Measurements from ENCODE around the gene EGR1. TPM values are rescaled to one million over a fixed set of nuclear protein-coding genes. Genes with fewer than 3 reads are reported as not detected.
A peak's percentile ranks its signal among the peaks of the same experiment; 100 is the strongest.
"Not testable (repeated sequence)": the region's sequence is repeated elsewhere in the genome, so short reads cannot be mapped to it uniquely, and the experiment has no call there.

Gene EGR1
- total RNA-seq, 4 donors from 2014 or later: 12.0 to 37.3 (median 15.6) TPM

DNA sequence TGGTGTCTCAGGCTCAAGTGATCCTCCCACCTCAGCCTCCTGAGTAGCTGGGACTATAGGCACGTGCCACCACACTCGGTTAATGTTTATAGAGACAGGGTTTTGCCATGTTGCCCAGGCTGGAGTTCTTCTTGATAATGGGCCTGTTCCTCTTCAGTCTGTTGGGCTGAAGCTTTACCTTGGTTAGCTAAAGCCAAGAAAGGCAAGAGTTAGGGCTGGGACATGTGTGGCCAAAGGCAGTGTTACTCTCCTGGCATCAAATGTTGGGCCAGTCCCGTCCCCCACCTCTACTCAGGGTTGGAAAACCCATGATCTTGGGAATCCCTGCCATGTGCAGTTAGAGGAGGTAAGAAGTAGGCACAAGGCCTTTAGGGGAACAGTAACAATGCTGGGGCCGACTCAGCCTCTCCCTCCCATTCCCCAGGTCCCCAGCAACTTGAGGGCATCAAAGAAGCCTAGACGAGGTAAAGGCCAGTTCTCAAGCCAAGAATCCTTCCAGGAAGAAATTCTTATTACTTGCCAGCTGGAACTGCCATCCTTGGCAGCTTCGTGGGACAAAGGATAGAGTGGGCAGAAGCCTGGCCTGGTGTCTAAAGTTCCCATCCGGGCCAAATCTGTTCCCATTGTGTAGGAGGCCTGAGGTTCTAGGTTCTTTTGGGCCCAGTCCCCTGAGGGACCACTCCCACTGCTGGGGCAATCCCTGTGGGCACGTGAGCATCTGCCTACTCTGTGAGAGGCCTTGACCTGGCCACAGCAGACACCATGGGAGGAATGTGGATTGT lies 4.5 kb downstream of the EGR1 start:
- peaks cover 0 to 29% (median 16%) of the 10 kb centered on the region in 3 donors for H3K4me1 ChIP-seq
- peak; percentile 8 for ATAC-seq
- no peaks in the 10 kb centered on the region for H3K27me3 ChIP-seq
- no peaks in the 10 kb centered on the region for H3K9me3 ChIP-seq
- 36 to 50% methylated on average over 5 to 7 of the region's 8 CpGs for WGBS, 2 donors (ENCODE audit: low coverage in 1 of 2)
- TF ChIP-seq EP300 (IDR thresholded peaks at IDR 0.05) (no peak), POLR2A (IDR thresholded peaks at IDR 0.05) (peak; percentile 22 to 36), POLR2AphosphoS5 (IDR thresholded peaks at IDR 0.05) (peak; percentile 43)
- TF ChIP-seq, protein P1, sequence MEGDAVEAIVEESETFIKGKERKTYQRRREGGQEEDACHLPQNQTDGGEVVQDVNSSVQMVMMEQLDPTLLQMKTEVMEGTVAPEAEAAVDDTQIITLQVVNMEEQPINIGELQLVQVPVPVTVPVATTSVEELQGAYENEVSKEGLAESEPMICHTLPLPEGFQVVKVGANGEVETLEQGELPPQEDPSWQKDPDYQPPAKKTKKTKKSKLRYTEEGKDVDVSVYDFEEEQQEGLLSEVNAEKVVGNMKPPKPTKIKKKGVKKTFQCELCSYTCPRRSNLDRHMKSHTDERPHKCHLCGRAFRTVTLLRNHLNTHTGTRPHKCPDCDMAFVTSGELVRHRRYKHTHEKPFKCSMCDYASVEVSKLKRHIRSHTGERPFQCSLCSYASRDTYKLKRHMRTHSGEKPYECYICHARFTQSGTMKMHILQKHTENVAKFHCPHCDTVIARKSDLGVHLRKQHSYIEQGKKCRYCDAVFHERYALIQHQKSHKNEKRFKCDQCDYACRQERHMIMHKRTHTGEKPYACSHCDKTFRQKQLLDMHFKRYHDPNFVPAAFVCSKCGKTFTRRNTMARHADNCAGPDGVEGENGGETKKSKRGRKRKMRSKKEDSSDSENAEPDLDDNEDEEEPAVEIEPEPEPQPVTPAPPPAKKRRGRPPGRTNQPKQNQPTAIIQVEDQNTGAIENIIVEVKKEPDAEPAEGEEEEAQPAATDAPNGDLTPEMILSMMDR (IDR thresholded peaks at IDR 0.05): no peak
- H3K27ac ChIP-seq: peak overlapping the region in 1 of 4 donors; percentile 8
- no peaks in the 10 kb centered on the region for H3K36me3 ChIP-seq
- no peak overlapping the region for H3K4me3 ChIP-seq

DNA sequence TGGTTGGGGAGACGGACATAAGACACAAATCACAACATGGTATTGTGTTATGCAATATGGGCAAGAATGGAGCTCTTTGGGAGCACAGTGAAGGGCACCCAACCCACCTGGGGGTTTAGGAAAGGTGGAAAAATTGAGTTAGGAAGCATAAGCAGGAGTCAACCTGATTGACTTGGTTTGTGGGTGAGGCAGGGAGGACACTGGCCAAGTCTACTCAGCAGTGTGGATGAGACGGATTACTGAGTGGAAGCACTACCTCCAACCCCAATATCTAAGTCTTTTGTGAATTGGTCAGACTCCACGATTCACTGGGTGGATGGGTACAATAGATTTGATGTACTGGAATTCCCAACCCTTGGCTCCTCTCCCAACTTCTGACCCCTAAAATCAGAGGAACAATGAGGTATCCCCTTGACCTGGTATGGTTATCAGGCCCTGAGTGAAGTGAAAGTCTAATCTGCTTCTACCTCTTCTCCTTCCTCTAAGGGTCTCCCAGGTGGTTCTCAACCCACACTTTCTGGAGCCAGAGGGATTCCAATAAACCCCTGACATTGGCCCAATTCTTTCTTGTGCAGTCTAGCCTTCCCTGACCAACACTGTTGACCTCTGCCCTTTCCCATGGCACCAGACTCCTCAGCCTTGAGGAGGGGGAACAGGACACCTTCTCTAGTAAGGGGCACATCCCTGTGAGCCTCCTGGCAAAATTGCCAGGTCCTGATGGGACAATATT lies 5.2 kb downstream of the EGR1 start:
- no peaks in the 10 kb centered on the region for H3K9me3 ChIP-seq
- 63 to 87% methylated on average over 2 of the region's 3 CpGs for WGBS, 2 donors (ENCODE audit: low coverage in 1 of 2)
- H3K36me3 ChIP-seq: no peaks in the 10 kb centered on the region
- TF ChIP-seq, protein P1 (IDR thresholded peaks at IDR 0.05): no peak
- TF ChIP-seq POLR2A (IDR thresholded peaks at IDR 0.05) (peak; percentile 12 to 29), EP300 (IDR thresholded peaks at IDR 0.05) (no peak), POLR2AphosphoS5 (IDR thresholded peaks at IDR 0.05) (peak; percentile 65)
- H3K4me3 ChIP-seq: no peak overlapping the region
- peaks cover 0 to 29% (median 16%) of the 10 kb centered on the region in 3 donors for H3K4me1 ChIP-seq
- H3K27ac ChIP-seq: no peak overlapping the region
- H3K27me3 ChIP-seq: no peaks in the 10 kb centered on the region
- ATAC-seq: peak; percentile 6

DNA sequence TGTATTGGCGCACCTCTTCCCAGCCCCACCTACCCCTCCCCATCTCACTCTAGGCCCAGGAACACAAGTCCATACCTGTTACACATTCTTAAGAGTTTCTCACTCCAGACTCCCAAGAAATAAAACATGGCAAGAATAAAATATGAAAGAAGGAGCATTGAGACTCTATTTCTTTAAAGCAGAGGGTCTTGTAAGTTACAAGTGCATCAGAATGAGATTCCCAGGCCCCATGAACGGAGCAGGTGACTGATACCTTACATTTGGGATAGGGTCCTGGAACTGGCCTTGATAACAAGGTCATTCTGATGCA lies 5.7 kb downstream of the EGR1 start:
- H3K4me3 ChIP-seq: no peak overlapping the region

DNA sequence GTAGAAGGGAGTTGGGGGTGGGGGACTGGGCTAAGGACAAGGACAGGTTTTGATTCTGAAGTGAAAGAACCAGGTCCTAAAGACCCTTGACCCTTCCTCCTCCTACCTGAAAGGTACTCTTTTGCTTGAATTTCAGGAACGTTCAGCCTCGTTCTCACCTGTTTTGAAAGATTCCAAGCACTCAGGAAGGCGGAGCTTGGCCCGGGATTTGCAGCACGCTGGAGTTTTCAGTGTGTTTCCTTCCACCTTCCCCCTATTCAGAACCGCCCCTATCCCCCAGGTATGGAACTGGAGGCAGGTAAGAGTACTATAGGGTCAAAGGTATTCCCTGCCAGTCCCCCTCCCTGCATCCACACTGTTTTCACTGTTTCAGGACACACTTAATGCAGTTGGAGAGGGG lies 7.1 kb downstream of the EGR1 start:
- Histone ChIP-seq H3K36me3 (no peaks in the 10 kb centered on the region), H3K27me3 (no peaks in the 10 kb centered on the region), H3K27ac (no peak overlapping the region), H3K9me3 (no peaks in the 10 kb centered on the region), H3K4me1 (peaks cover 0 to 10% (median under 1%) of the 10 kb centered on the region in 3 donors), H3K4me3 (no peak overlapping the region)
- 51% methylated on average over 3 of the region's 6 CpGs; no CpG with 5 or more reads in 1 of the 2 donors for WGBS, 2 donors (ENCODE audit: low coverage in 1 of 2)
- TF ChIP-seq POLR2AphosphoS5 (IDR thresholded peaks at IDR 0.05) (peak; percentile 11), EP300 (IDR thresholded peaks at IDR 0.05) (no peak)
- no peak for ATAC-seq

More for the DNA sequence above, 5.7 kb downstream of the EGR1 start:
- Histone ChIP-seq H3K4me1 (peaks cover 0 to 24% (median 14%) of the 10 kb centered on the region in 3 donors), H3K27me3 (no peaks in the 10 kb centered on the region), H3K27ac (no peak overlapping the region), H3K36me3 (no peaks in the 10 kb centered on the region), H3K9me3 (no peaks in the 10 kb centered on the region)
- WGBS, 2 donors (ENCODE audit: low coverage in 1 of 2): 85 to 88% methylated on average over 1 to 2 of the region's 2 CpGs
- peak; percentile 2 for ATAC-seq
- TF ChIP-seq, protein P1 (IDR thresholded peaks at IDR 0.05): no peak
- peak in 1 of 2 donors; percentile 5 for TF ChIP-seq POLR2A (IDR thresholded peaks at IDR 0.05)
- TF ChIP-seq POLR2AphosphoS5 (IDR thresholded peaks at IDR 0.05): peak; percentile 4

DNA sequence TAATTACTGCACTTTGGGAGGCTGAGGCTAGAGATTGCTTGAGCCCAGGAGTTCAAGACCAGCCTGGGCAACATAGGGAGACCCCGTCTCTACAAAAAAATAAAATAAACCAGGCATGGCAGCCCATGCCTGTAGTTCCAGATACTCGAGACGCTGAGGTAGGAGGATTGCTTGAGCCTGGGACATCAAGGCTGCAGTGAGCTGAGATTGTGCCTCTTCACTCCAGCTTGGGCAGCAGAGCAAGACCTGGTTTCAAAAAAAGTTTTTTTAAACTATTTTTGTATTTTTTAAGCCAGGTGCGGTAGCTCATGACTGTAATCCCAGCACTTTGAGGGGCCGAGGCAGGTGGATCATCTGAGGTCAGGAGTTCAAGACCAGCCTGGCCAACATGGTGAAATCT lies 7.9 kb downstream of the EGR1 start:
- H3K4me3 ChIP-seq, H3K36me3 ChIP-seq, ATAC-seq, H3K9me3 ChIP-seq, H3K4me1 ChIP-seq, H3K27ac ChIP-seq, H3K27me3 ChIP-seq: not testable (repeated sequence)
- 83 to 84% methylated on average over 2 to 4 of the region's 5 CpGs for WGBS, 2 donors (ENCODE audit: low coverage in 1 of 2)
